ENCODE results near the gene TMSB4X. TPM values are rescaled to one million over a fixed set of nuclear protein-coding genes. Genes with fewer than 3 reads are reported as not detected.
"Not testable (repeated sequence)": the region's sequence is repeated elsewhere in the genome, so short reads cannot be mapped to it uniquely, and the experiment has no call there.

TMSB4X gene
- total RNA-seq, 1 donor from 2014 or later = 4,388 TPM

GRCh38 chrX:12975991-12976558, 1.2 kb downstream of the TMSB4X start:
- DNase-seq (ENCODE audit: low read depth) = peak; percentile 27
- Histone ChIP-seq H3K36me3 (ENCODE audit: insufficient read depth, low read length) (peaks cover 4% of the 10 kb centered on the region), H3K9ac (ENCODE audit: low read length) (peak overlapping the region; percentile 100), H3K79me2 (ENCODE audit: insufficient read depth, low read length) (peaks cover 43% of the 10 kb centered on the region), H2AFZ (ENCODE audit: low read depth, low read length) (no peak overlapping the region), H3K27ac (ENCODE audit: low read depth, low read length) (peak overlapping the region; percentile 94), H4K20me1 (ENCODE audit: insufficient read depth, low read length) (peaks cover 13% of the 10 kb centered on the region), H3K27me3 (ENCODE audit: insufficient read depth, low read length) (no peaks in the 10 kb centered on the region), H3K9me3 (ENCODE audit: insufficient read depth, low read depth, low read length) (no peaks in the 10 kb centered on the region), H3K4me3 (ENCODE audit: insufficient read depth, low read depth, low read length) (peak overlapping the region; percentile 90), H3K4me2 (ENCODE audit: low read length) (peak overlapping the region; percentile 95), H3K4me1 (ENCODE audit: insufficient read depth, low read length) (peaks cover 28% of the 10 kb centered on the region)
- H3K4me3 Mint-ChIP-seq (ENCODE audit: unreplicated experiment) = peak overlapping the region; percentile 93
- H3K9me3 Mint-ChIP-seq (ENCODE audit: unreplicated experiment) = no peaks in the 10 kb centered on the region
- FAIRE-seq = no peak
- no peaks in the 10 kb centered on the region for H3K4me1 Mint-ChIP-seq (ENCODE audit: low read depth, unreplicated experiment)
- peak overlapping the region; percentile 99 for H3K27ac Mint-ChIP-seq (ENCODE audit: unreplicated experiment)
- no peak for TF ChIP-seq CTCF (IDR thresholded peaks at IDR 0.05; ENCODE audit: insufficient read depth, low read depth, low read length)
- no peak for TF ChIP-seq EZH2 (IDR thresholded peaks at IDR 0.05; ENCODE audit: insufficient read depth, low read length)
- peaks cover 11% of the 10 kb centered on the region for H3K36me3 Mint-ChIP-seq (ENCODE audit: low read depth, unreplicated experiment)
- no peaks in the 10 kb centered on the region for H3K27me3 Mint-ChIP-seq (ENCODE audit: low read depth, unreplicated experiment)

GRCh38 chrX:12976819-12977732, 2.2 kb downstream of the TMSB4X start:
- H3K27ac Mint-ChIP-seq (ENCODE audit: unreplicated experiment) = peak overlapping the region; percentile 90
- peaks cover 13% of the 10 kb centered on the region for H4K20me1 ChIP-seq (ENCODE audit: insufficient read depth, low read length)
- H3K9ac ChIP-seq (ENCODE audit: low read length) = peak overlapping the region; percentile 100
- not testable (repeated sequence) for H2AFZ ChIP-seq (ENCODE audit: low read depth, low read length); H3K9me3 Mint-ChIP-seq (ENCODE audit: unreplicated experiment); H3K4me1 Mint-ChIP-seq (ENCODE audit: low read depth, unreplicated experiment); H3K27me3 ChIP-seq (ENCODE audit: insufficient read depth, low read length); H3K9me3 ChIP-seq (ENCODE audit: insufficient read depth, low read depth, low read length); H3K27me3 Mint-ChIP-seq (ENCODE audit: low read depth, unreplicated experiment); H3K36me3 ChIP-seq (ENCODE audit: insufficient read depth, low read length); DNase-seq (ENCODE audit: low read depth)
- peak; percentile 39 for FAIRE-seq
- peak overlapping the region; percentile 90 for H3K4me3 ChIP-seq (ENCODE audit: insufficient read depth, low read depth, low read length)
- peaks cover 25% of the 10 kb centered on the region for H3K4me1 ChIP-seq (ENCODE audit: insufficient read depth, low read length)
- H3K27ac ChIP-seq (ENCODE audit: low read depth, low read length) = peak overlapping the region; percentile 94
- H3K36me3 Mint-ChIP-seq (ENCODE audit: low read depth, unreplicated experiment) = peaks cover 11% of the 10 kb centered on the region
- peaks cover 43% of the 10 kb centered on the region for H3K79me2 ChIP-seq (ENCODE audit: insufficient read depth, low read length)
- H3K4me3 Mint-ChIP-seq (ENCODE audit: unreplicated experiment) = peak overlapping the region; percentile 90
- peak overlapping the region; percentile 90 for H3K4me2 ChIP-seq (ENCODE audit: low read length)

- Histone ChIP-seq H3K4me3 (ENCODE audit: insufficient read depth, low read depth, low read length) (peak overlapping the region; percentile 90), H3K27ac (ENCODE audit: low read depth, low read length) (peak overlapping the region; percentile 85), H4K20me1 (ENCODE audit: insufficient read depth, low read length) (peaks cover 13% of the 10 kb centered on the region), H3K79me2 (ENCODE audit: insufficient read depth, low read length) (peaks cover 43% of the 10 kb centered on the region), H3K4me2 (ENCODE audit: low read length) (peak overlapping the region; percentile 90), H3K4me1 (ENCODE audit: insufficient read depth, low read length) (peaks cover 25% of the 10 kb centered on the region), H3K9ac (ENCODE audit: low read length) (peak overlapping the region; percentile 100), H3K36me3 (ENCODE audit: insufficient read depth, low read length) (peaks cover 4% of the 10 kb centered on the region), H3K9me3 (ENCODE audit: insufficient read depth, low read depth, low read length) (no peaks in the 10 kb centered on the region), H2AFZ (ENCODE audit: low read depth, low read length) (no peak overlapping the region), H3K27me3 (ENCODE audit: insufficient read depth, low read length) (no peaks in the 10 kb centered on the region)
- no peaks in the 10 kb centered on the region for H3K9me3 Mint-ChIP-seq (ENCODE audit: unreplicated experiment)
- H3K27ac Mint-ChIP-seq (ENCODE audit: unreplicated experiment) = peak overlapping the region; percentile 90
- H3K4me3 Mint-ChIP-seq (ENCODE audit: unreplicated experiment) = peak overlapping the region; percentile 90
- no peak for DNase-seq (ENCODE audit: low read depth)
- H3K4me1 Mint-ChIP-seq (ENCODE audit: low read depth, unreplicated experiment) = no peaks in the 10 kb centered on the region
- H3K36me3 Mint-ChIP-seq (ENCODE audit: low read depth, unreplicated experiment) = peaks cover 11% of the 10 kb centered on the region
- peak; percentile 67 for FAIRE-seq
- TF ChIP-seq EZH2 (IDR thresholded peaks at IDR 0.05; ENCODE audit: insufficient read depth, low read length) (no peak), CTCF (IDR thresholded peaks at IDR 0.05; ENCODE audit: insufficient read depth, low read depth, low read length) (no peak)
- H3K27me3 Mint-ChIP-seq (ENCODE audit: low read depth, unreplicated experiment) = no peaks in the 10 kb centered on the region
These were observed 2.9 kb downstream of the TMSB4X start for GRCh38 chrX:12977761-12978204.

Data from astrocyte (in vitro differentiated cells and primary cell).